NCI-H1417 (cell line): ENCODE data around the gene MOB3C.

ENCODE experiments used
- DNase-seq, 3 experiments: peaks; one replicate each; lab custom pipeline; 2025; lab: John Stamatoyannopoulos, UW

Gene MOB3C

DNA sequence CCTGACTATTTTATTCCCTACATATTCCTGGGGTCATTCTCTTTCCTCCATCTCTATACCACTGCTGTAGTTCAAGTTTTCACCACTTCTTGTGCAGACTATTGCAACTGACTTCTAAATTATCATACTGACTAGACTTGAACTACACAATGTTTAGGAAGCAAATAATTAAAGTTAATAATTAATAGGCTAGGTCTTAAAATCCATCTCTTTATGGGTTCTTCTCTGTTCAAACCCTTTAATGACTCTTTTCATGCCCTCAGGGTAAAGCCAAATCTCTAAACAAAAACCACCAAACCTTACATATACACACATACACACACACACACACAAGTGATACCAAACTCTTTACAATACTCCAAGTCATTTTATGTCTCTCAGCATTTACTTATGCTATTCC lies 22.3 kb upstream of the MOB3C start:
- DNase-seq = no peak

GRCh38 chr1:46637444-46638083 lies 21.0 kb upstream of the MOB3C start:
- no peak for DNase-seq

- no peak for DNase-seq
Measured at GRCh38 chr1:46635205-46635604, 18.6 kb upstream of the MOB3C start.

- peak in 1 of 3 experiments; percentile 31 for DNase-seq
Measured at GRCh38 chr1:46630719-46631118, 14.1 kb upstream of the MOB3C start.

DNA sequence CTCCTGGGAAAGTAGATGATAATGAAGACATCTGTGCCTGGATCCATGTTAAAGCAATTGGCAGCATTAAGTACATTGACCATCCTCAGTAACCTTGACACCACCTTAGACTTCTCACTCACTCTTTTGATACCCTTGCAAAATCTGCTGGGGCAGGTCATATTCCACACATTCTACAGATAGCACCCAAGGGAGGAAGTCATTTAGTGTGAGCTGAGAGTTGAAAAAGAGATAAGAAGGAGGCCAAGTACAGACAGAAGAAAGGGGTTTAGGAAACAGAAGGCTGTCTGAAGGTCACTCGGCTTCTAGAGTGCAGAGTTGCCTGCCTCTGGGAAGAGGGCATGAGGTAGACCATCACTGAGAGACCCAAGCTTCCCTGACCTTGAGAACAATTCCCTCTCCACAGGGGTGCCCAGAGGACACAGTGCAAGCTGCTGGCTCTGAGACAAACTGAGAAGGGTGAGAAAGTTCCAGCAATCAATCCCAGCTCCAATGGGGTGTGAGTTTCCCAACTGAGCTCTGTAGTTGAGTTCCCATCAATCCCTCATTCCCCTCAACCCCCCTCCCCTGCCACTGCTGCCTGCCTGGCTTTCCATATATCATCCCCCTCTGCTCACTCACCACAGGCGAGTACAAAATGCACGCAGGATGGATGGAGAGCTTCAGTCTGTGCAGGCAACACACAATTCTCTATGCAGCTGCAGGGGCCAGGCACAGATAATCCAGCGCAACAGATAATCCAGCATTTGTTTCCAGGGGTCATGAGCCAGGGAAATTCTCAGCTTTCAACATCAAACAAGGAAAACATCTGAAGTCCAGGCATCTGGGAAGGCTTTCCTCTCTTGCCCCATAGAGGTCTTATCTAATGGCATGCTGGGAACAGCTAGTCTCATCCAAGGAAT lies 7.4 kb upstream of the MOB3C start:
- DNase-seq = no peak

- peak in 1 of 3 experiments; percentile 8 for DNase-seq
Measured at GRCh38 chr1:46622344-46622743, 5.7 kb upstream of the MOB3C start.

DNA sequence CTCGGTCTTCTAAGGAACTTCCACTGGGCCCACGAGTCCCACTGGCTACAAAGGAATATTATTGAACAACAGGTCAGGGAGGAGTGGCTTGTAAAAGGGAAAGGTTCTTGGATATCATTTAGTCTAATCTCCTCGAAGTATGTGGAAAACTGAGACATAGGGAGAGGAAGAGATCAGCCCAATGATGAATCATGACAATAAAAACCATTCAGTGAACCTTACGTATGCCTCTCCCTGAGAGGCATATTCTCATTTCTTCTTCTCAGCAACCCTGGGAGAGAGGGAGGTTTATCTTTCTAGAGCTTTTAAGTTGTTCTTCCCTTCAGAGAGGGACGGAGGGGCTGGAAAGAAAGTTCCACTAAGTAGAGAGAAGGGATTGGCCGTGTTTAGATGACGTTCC lies 5.3 kb upstream of the MOB3C start:
- DNase-seq = no peak

DNA sequence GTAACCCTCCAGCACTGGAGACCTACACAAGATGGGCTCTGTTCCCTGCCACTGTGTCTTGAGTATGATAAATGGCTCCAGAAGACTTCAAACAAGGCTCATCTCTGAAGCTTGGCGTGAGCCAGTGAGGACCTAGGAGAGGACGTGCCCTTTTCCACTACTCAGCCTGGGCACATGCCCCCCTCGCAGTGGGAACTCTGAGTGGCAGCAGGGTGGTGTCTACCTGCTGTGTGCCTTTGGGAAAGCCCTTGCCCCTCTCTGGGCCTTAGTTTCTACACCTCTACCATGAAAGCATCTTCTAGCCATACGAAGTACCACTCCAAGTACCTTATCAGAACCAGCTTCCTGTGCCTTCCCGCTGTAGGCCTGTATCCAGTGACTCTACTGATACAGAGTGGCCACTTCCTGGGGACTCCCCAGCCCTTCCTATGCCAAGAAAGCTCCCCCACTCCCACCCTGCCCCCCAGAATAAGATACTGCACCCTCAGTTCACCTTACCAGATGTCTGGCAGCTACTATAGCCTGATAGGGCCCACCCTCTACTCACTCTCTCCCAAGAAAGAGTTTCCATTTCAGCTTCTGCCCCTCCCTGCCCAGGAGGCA lies 3.1 kb upstream of the MOB3C start:
- DNase-seq = no peak

DNA sequence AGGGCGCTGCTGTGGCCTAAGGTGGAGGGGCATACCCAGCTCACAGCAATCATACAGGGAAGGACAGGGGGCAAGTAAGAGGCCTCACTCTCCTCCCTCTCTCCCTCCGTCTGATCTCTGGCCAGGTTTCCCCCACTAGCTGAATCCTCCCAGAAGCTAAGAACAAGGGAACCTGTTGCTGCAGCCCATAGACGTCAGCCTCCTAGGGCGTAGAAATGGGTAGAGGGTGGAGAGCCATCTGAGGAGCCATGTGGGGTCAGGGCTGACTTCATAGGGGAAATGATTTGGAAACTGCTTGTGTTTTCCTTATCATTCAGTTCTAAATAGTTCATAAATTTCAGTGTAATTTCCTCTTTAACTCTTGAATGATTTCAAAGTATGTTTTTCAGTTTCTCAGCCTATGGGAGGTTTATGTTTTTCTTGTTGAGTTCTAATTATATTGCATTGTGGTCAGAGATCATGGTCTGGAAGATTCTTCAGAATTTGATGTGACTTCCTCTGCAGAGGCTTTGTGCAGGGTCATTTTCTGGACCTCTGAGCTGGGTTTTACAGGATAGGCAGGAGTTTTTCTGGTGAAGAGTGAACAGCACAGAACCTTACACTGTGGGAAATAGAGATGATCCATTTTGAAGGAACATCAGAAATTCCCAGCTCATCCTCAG lies 2.3 kb upstream of the MOB3C start:
- DNase-seq = no peak

DNA sequence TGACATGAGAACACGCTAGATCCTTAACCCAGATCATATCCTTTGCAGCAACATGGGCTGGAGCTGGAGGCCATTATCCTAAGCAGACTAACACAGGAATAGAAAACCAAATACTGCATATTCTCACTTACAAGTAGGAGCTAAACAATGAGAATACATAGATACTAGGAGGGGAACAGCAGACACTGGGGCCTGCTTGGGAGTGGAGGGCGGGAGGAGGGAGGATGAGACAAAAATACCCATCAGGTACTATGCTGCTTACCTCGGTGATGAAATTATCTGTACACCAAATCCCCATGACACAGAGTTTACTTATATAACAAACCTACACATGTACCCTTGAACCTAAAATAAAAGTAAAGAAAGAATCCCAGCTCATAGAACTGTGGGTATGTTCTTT lies 1.2 kb upstream of the MOB3C start:
- no peak for DNase-seq

GRCh38 chr1:46617108-46617800 lies 643 bp upstream of the MOB3C start:
- no peak for DNase-seq

DNA sequence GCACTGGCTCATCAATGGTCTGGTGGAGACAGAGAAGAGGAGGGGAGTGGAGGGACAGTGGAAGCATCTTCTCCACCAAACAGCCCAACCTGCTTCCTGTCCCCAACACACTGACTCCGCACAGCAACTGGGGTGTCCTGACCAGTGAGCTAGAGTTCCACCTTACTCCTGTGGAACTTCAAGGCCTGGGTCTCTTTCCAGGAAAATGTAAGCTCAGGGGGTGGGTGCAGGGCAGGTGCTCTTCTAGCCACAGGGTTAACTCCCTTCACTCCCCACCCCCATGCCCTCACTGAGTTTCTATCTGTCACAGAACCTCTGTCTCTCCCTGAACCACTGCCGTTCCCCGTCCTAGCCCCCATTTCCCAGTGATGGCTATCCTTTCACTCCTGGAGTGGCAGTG lies 876 bp downstream of the MOB3C start:
- DNase-seq = no peak

GRCh38 chr1:46615088-46615487 lies 1.5 kb downstream of the MOB3C start:
- DNase-seq = no peak

DNA sequence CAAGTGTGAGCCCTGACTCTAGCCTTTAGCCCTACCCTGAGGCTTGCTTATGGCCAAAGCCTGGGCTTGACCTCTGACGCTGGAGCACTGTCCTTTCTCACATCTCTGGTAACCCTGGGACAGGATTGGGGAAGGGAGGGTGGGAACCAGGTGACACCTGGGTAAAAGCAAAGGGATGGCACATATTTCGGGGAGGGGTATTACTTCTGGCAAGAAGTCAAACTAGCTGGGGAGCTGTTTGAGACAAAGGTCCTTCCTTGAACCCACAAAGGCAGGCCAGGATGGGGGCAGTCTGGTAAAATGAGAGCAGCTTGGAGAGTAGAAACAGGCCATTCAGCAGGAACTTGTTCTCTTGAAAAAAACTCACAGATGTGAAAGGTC lies 2.0 kb downstream of the MOB3C start:
- no peak for DNase-seq

DNA sequence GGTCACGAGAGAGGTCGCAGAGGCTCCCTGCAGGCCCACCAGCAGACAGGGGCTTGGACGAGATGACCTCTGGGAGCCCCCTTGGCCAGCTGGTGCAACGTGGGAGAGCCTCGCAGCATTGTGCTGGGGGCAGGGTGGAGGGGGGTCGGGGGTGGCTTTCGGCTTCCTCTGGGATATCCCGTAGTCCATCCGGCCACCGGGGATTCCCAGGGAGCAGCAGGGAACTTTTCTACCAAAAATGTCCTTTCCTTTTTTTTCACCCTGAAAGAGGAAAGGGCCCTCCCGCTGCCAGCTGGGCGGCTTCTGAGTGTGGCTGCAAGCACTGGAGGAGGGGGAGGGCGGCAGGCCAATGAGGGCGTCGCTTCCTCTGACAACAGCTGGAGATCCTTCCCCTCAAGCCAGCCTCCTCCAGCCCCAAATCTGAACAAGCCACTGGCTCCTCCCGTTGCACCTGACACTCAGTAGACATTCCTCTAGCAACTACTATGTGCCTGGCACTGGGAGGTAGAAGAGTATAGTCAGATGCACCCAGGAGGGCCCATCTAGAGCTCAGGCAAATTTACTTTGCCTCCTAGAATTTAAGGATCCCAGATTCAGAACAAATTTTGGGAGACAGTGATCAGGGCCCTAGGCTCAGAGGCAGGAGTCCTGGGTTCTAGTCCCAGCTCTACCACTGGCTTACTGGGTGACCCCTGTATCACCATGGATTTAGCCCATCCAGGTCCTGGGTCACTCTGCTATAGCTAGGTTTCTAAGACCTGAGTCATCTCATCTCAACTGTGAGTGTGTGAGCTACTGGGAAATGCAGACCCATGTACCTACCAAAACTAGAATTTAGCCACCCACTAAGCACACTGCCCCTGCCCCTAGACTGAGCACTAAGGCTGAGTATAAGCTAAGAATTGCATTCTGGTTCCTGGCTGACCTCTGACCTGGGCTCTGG lies 2.7 kb downstream of the MOB3C start:
- DNase-seq = peak in 2 of 3 experiments; percentile 4 to 6

- no peak for DNase-seq
Measured at GRCh38 chr1:46612937-46613660, 3.5 kb downstream of the MOB3C start.

GRCh38 chr1:46611691-46612221 lies 4.9 kb downstream of the MOB3C start:
- peak in 2 of 3 experiments; percentile 25 to 50 for DNase-seq

DNA sequence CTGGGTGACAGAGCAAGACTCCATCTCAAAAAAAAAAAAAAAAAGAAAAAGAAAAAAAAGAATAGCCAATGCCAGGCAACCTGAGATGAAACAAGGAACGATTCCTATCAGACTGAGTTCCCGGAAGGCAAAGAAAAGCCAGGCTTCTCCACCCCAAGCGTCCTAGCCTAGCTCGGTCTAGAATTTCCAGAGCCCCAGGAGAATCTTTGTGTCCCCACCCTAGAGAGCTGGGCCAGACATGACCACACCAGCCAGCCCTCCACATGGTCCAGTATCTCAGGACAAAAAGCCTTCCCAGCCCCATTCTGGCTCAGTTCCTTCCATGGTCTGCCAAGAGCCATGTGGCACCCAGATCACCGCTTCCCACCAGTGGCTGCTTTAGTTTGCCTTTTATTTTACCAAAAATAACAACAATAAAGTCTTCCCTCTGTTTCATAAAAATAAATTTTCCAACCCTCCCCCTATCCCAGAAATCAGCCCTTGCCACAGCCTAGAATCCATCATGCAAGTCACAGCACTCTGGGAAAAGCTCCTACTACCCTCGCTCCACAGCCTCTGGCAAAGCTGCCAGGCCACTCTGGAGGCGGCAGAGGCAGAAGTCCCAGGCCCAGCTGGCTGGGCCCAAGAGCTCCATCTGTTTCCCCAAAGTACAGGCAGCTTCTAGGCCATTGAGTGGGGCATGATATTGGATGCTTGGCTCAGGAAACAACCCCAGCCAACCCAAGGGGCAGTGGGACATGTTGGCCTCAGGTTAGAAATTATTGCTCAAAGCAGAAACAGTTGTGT lies 9.1 kb downstream of the MOB3C start:
- no peak for DNase-seq
